Measurements from ENCODE around the gene ABCC10.
"Not testable (repeated sequence)": the region's sequence is repeated elsewhere in the genome, so short reads cannot be mapped to it uniquely, and the experiment has no call there.

Gene ABCC10

DNA sequence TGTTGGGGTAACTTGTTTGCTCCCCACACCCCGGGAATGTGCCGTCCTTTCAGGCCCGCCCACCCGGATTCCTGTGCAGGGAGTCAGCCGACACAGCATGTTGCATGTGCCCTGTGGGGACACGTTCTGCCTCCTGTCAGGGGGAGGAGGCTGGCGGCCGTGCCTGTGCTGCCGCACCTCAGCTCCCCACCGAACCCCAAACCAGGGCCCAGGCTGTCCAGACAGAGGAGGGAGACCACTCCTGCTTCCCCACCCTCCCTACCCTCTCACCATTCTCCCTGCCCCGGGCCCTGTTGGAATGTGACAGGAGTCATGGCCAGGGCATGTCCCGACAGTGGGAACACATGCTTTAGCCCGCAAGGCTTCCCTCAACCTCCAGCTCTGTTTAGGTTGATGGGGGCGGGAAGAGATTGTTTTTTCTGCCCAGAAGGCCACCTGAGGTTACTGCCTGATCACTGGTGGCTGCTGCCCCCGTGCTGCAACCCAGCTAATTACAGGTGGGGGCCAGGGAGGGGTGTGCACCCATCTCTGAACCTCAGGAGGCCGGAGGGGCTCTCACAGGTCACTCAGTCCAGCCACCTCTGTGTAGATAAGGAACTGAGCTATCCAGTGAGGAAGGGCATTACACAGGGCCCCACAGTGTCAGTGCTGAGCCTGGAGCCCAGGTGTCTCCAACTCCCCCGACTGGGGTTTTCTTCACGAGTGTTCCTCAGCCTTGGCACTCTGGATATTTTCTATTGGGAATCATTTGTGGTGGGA lies 69.2 kb downstream of the ABCC10 start:
- no peak for DNase-seq (ENCODE audit: low read depth in 2 of 2)

DNA sequence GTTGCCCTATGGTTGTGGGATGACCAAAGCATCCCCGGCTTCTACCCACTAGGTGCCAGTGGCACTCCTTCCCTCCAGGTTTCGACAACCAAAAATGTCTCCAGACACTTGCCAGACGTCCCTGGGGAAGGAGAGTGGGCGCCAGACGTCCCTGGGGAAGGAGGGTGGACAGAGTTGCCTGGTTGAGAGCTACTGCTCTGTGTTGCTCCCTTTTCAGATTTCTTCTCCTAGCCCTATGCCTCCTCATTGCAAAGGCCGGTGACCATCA lies 69.7 kb downstream of the ABCC10 start:
- no peak for DNase-seq (ENCODE audit: low read depth in 2 of 2)

DNA sequence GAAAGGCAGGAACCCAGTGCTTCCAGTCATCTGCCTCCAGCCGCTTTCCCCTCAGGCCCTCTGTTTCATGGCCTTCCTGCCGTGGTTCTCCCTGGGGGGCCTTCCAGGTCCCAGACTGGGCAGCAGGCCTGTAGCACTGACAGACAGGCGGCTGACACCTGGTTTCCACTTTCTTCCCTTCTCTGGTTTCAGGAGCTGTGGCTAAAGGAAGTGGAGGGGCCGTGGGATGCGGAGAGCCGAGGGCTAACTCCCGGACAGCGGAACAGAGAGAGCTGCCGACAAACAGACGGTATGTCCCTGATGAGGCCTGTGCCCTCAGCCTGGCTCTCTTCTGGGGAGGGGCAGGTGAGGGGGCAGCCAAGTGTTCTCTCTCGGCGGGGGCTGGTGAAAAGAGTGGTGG lies 70.3 kb downstream of the ABCC10 start:
- DNase-seq (ENCODE audit: low read depth in 2 of 2): no peak

DNA sequence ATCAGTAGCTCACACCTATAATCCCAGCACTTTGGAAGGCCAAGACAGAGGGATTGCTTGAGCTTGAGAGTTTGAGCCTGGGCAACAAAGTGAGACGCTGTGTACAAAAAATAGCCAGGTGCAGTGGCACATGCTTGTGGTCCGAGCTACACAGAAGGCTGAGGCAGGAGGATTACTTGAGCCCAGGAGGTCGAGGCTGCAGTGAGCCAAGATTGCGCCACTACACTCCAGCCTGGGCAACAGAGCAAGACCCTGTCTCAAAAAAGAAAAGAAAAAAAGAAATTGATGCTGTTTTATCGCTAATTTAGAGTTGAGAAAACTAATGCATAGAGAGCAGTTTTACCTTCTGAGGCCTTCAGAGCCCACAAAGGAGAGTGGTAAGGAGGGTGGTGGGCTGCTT lies 71.0 kb downstream of the ABCC10 start:
- not testable (repeated sequence) for DNase-seq (ENCODE audit: low read depth in 2 of 2)

DNA sequence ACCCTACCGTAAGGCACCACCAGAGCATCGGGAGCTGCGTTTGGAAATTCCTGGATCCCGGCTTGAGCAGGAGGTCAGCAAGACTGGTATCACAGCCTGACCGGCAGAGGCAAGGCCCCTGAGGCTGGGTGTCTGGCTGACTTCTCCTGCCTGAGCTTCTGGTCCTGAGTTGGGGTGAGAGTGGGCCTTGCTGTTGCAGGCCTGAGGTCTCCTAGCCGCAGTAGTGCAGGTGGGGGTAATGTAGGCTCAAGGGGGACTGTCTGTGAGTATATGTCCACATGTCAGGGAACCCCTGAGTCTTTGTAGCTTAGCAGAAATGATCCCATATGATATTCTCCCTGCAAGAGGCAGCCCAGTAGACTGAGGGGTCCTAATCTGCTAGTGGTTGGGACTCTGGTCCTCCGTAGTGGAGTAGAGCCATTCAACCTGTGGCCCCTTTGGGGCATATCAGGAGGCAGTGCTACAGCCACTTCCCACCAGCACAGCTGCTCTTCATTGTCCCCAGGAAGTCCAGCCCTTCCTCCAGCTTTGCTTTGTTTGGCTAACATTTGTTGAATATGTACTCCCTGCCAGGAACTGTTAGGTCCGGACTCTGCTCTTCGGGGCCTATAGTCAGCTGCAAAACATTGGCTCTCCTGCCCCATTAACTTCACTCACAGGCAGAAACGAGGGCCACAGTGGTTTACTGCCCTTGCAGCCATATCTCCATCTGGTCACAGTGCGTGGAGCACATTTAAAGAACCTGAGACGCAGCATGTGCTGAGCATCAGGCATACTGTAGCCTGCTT lies 71.9 kb downstream of the ABCC10 start:
- no peak for DNase-seq (ENCODE audit: low read depth in 2 of 2)
